GM21737 (cell line): ENCODE results near the gene MEIS1.

Source experiments
- ATAC-seq: cut with Tn5 transposase; IDR thresholded peaks from one replicate; pipeline ENCODE4 v1.9.1; 2021; ENCODE audit warnings: mild to moderate bottlenecking, moderate library complexity; ENCODE audit not compliant: unreplicated experiment

Gene MEIS1

GRCh38 chr2:66561645-66562303 is 126.8 kb downstream of the MEIS1 start:
- ATAC-seq, result no peak

- ATAC-seq, result no peak
These were observed 127.4 kb downstream of the MEIS1 start for GRCh38 chr2:66562304-66562685.

GRCh38 chr2:66563473-66563872 is 128.5 kb downstream of the MEIS1 start:
- ATAC-seq, result no peak

- ATAC-seq, result no peak
These were observed 130.4 kb downstream of the MEIS1 start for GRCh38 chr2:66565291-66565690.

GRCh38 chr2:66566726-66567399 is 131.9 kb downstream of the MEIS1 start:
- ATAC-seq, result no peak

- no peak for ATAC-seq
These were observed 132.8 kb downstream of the MEIS1 start for GRCh38 chr2:66567729-66568128.

GRCh38 chr2:66568650-66569300 is 133.8 kb downstream of the MEIS1 start:
- no peak for ATAC-seq

- ATAC-seq, result no peak
These were observed 134.5 kb downstream of the MEIS1 start for GRCh38 chr2:66569321-66569851.

- ATAC-seq, result no peak
These were observed 135.0 kb downstream of the MEIS1 start for GRCh38 chr2:66569974-66570373.

- ATAC-seq, result no peak
These were observed 135.5 kb downstream of the MEIS1 start for GRCh38 chr2:66570471-66570870.

GRCh38 chr2:66571918-66572317 is 137.0 kb downstream of the MEIS1 start:
- no peak for ATAC-seq

GRCh38 chr2:66572391-66572790 is 137.5 kb downstream of the MEIS1 start:
- no peak for ATAC-seq

GRCh38 chr2:66573416-66573815 is 138.5 kb downstream of the MEIS1 start:
- no peak for ATAC-seq

- no peak for ATAC-seq
These were observed 138.9 kb downstream of the MEIS1 start for GRCh38 chr2:66573821-66574233.

GRCh38 chr2:66574701-66575624 is 140.0 kb downstream of the MEIS1 start:
- ATAC-seq, result no peak

GRCh38 chr2:66575625-66576310 is 140.8 kb downstream of the MEIS1 start:
- ATAC-seq, result no peak

GRCh38 chr2:66576311-66576560 is 141.3 kb downstream of the MEIS1 start:
- no peak for ATAC-seq

GRCh38 chr2:66576561-66577320 is 141.8 kb downstream of the MEIS1 start:
- ATAC-seq, result no peak

- ATAC-seq, result no peak
These were observed 142.6 kb downstream of the MEIS1 start for GRCh38 chr2:66577321-66578053.
